GM18502 (cell line): ENCODE results near the gene S100A12.

Experiments
- ATAC-seq: cut with Tn5 transposase; IDR thresholded peaks from one replicate; pipeline ENCODE4 v1.9.1; 2021; ENCODE audit warnings: mild to moderate bottlenecking; ENCODE audit not compliant: unreplicated experiment, poor library complexity

Gene S100A12

GRCh38 chr1:153370146-153370545 is 5.3 kb downstream of the S100A12 start:
- no peak for ATAC-seq

- ATAC-seq: no peak
These were observed 6.9 kb downstream of the S100A12 start for GRCh38 chr1:153368495-153368894.

- ATAC-seq: no peak
These were observed 8.3 kb downstream of the S100A12 start for GRCh38 chr1:153367090-153367489.

GRCh38 chr1:153366261-153366660 is 9.2 kb downstream of the S100A12 start:
- no peak for ATAC-seq

DNA sequence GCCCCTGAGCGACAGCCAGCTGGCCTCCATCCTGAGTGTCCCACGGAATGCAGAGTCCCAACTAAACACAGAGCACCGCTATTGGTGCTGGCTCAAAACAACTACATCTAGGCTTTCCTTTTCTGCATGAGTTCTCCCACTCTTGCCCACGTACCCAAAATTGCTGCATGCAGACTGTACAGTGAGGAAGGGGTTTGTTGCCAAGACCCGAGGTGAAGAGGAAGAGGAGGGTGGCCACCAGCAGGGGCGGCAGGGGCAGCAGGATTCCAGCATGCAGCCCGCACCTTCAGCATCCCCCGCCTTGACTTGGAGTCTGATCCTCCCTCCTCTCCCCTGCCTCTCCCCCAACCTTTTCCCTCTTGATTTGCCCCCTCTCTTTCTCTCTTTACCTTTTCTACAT is 9.7 kb downstream of the S100A12 start:
- no peak for ATAC-seq

DNA sequence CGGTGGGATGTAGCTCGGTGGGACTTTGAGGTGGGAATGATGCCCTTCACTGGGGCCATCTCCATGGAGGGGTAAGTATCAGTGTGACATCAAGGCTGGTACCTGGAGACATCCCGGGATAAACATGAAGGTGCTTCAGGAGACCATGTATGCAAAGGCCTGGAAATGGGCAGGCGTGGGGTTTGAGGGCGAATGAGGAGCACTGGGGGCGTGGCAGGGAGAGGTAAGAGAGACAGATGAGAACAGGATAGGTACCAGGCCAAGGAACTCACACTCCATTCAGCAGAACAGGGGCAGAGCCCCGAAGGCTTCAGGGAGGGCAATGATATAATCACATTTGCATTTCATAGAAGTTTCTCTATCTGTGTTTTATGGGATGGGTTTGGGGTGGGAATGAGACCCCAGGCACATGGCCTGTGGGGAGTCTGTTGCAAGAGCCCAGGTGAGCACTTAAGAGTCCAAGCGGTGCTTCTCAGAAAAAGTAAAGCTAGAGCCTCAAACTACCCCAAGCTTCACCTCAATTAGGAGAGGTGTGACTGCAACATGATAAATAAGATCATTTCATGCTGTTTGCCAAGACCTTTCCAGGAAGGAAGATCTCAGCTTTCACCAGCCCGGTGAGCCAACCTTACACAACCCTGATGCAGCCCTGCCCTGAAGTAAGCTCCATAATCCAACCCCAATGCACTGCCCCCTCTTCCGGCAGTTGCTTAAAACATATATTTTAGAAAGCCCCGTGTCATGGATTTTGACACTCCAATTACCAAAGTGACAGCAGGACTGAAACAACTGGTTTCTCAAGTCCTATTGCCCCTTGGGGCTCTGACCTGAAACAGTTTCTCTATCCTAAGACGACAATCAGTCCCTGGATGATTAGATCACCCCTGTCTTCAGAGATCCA is 10.4 kb downstream of the S100A12 start:
- no peak for ATAC-seq

GRCh38 chr1:153364156-153364555 is 11.3 kb downstream of the S100A12 start:
- no peak for ATAC-seq

GRCh38 chr1:153363641-153364040 is 11.8 kb downstream of the S100A12 start:
- no peak for ATAC-seq

DNA sequence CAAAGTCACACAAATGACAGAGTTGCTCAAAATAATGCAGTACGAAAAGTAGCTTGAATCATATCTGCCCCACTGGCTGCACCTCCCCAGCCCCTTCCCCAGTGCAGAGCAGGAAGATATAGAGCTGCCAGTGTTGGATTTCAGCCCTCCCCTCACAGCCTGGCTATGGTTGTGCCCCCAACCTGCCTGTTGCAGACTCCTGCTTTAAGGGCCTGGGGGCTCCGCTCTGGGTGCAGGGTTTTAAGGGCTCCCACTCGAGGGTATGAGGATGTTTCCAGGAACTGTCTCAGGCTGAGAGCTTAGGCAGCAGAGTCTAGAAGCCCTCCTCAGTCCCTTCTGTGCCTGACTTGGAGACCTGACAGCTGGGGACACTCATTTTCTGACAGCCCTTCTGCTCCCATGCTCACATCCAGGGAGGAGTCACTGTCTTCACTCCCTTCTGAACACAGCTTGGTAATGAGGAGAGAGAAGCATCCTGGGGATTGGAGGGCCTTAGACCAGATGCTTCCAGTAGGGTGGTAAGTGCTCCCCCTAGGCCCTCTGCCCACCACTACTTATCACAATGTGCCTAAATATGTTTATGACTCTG is 13.1 kb downstream of the S100A12 start:
- ATAC-seq: no peak

DNA sequence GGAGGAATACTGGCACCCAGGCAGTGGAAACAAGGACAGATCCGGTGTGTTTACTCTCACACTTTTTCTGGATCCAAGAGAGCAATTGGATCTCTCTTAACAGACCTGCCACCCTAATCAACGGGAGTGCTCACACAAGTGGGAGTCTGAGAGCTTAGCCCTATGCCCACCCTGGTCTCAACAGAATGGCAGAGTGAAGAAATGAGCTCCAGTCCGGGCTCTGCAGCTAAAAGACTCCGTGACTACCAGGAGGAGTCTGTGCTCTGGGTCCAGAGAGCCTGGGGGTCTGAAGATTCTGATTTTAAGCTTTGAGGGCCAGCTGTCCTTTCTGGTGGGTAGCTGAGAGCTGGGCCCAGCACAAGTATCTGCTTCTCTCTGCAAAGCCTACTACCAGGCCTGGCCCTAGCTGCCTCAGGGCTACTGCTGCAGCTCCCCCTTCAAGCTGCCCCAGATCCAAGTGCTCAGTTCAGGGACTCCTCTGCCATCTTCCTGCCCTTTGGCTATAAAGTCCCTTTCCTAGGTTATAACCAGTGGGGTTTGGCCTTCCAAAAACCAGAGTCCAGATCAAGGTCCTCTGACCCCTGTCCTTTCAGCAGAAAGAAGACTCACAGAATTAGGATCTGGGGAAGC is 13.8 kb downstream of the S100A12 start:
- ATAC-seq: no peak

- ATAC-seq: no peak
These were observed 14.6 kb downstream of the S100A12 start for GRCh38 chr1:153360592-153361479.

- ATAC-seq: no peak
These were observed 15.2 kb downstream of the S100A12 start for GRCh38 chr1:153360190-153360589.

DNA sequence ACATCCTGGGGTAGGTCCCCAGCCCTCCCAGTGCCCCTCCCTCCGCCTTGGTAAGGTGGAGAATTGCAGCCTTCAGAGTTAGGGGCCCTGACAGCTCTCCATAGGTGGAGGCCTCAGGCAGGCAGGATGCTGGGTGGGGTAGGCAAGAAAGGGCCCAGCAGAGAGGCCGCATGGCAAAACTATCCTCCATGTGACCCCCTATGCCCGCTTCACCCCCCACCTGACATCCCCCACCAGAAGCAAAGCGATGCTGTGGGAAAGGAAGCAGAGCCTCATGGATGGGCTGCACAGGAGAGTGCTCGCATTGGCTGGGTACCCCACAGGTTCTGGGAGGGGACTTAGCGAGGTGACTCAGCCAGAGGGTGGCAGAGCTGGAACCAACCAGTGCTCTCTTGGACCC is 16.2 kb downstream of the S100A12 start:
- ATAC-seq: no peak

DNA sequence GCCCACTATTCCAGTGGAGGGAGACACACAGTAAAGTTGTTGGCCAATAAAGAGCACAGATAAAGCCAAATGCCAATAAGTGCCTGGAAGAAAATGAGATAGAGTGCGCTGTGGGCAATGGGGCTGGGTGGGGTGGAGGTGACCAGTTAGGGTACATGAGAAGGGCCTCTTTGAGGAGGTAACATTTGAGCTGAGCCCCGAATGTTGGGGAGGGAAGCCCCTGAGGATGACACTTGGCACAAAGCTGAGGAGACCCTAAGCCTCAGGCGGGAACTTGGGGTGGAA is 16.8 kb downstream of the S100A12 start:
- no peak for ATAC-seq

DNA sequence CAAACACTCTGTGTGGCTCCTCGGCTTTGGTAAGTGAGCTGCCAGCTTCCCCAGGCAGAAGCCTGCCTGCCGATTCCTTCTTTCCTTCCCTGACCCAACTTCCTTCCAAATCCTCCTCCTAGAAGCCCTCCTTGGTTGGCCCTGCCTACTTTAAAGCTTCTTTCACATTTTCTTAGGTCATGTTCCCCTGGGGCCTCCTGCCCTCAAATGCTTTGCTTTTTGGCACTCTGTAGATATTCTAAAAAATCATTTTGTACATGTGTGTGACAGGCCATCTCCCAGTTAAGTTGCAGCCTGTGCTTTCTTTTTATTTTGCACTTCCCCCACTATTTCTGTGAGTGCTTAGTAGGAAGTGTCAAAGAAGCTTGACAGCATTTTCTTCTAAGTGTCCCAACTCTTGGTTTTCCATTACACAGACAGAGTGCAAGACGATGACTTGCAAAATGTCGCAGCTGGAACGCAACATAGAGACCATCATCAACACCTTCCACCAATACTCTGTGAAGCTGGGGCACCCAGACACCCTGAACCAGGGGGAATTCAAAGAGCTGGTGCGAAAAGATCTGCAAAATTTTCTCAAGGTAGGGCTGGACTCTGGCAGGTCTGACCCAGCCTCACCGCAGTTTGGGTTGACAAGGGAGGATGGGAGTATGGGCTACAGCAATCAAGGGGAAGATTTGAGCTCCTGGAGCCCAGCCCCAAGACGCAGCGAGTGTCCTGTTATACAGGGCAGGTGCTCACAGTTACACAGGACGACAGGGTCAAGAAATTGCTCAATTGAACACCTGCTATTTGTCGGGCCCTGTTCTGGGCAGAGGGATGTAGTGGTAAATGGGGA is 17.3 kb downstream of the S100A12 start, which contains the start of gene S100A9:
Gene S100A9 (plus strand): TSS at position 2 of the 838 bp plus-strand sequence. CDS start 430 bp downstream, at position 432.
- no peak for ATAC-seq

GRCh38 chr1:153357076-153357852 is 18.2 kb downstream of the S100A12 start:
- ATAC-seq: no peak

DNA sequence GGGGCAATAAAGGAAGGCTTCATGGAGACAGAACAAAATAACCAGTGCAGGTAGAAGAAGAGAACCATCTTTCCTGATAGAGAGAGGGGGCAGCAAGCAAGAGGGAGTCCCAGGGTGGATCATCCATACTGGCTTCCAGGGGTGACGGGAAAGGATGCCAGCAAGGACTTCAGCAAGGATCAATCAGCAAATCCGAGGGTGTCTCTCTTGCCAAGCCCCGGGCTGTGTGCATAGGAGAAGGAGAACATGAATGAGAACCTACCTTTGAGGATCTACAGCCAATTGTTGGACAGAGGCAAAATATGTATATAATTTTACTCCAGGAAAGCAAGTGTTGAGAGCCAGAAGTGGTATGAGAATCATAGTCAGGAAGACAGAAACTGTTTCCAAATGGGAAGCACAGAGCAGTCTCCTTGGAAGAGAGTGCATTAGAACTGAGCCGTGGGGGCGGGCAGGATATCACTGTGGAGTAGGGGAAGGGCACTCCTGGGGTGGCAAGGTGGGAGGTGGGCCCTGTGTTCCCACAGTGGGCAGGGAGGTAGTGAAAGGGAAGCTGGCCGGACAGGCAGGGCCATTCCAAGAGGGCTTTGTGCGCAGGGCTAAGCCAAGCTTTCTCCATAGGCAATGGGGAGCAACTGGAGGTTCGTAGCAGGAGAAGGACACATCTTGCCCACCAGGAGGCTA is 18.9 kb downstream of the S100A12 start:
- ATAC-seq: no peak

DNA sequence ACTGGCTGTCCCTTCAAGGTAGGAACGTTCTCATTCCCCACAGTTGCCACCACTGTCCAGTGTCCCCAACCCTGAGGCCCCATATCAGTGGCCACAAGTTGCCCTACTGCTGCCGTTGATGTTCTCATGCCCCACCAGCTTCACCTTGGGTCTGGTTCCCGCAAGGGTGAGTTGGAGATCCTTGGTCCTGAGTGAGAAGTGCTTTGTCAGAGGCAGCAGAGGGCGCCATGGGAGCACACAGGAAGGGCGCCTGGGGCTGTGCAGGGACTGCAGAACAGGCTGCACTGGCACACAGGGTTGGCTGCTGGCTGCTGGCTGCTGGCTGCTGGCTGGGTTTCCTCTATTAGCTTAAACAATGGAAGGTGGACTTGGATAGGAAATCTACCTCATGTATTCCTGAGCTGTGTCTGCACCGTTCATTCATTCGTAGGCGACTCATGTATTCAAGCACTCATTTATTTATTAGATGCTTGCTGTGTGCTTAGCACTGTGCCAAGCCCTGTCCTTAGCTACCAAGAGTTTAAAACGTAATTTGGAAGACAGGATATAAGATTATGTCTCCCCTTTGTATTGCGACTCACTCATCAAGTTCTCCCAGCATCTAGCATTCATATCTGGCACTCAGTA is 19.9 kb downstream of the S100A12 start:
- no peak for ATAC-seq
